Measurements from ENCODE around the gene SBK1.
"Not testable (repeated sequence)": the region's sequence is repeated elsewhere in the genome, so short reads cannot be mapped to it uniquely, and the experiment has no call there.

The SBK1 gene

DNA sequence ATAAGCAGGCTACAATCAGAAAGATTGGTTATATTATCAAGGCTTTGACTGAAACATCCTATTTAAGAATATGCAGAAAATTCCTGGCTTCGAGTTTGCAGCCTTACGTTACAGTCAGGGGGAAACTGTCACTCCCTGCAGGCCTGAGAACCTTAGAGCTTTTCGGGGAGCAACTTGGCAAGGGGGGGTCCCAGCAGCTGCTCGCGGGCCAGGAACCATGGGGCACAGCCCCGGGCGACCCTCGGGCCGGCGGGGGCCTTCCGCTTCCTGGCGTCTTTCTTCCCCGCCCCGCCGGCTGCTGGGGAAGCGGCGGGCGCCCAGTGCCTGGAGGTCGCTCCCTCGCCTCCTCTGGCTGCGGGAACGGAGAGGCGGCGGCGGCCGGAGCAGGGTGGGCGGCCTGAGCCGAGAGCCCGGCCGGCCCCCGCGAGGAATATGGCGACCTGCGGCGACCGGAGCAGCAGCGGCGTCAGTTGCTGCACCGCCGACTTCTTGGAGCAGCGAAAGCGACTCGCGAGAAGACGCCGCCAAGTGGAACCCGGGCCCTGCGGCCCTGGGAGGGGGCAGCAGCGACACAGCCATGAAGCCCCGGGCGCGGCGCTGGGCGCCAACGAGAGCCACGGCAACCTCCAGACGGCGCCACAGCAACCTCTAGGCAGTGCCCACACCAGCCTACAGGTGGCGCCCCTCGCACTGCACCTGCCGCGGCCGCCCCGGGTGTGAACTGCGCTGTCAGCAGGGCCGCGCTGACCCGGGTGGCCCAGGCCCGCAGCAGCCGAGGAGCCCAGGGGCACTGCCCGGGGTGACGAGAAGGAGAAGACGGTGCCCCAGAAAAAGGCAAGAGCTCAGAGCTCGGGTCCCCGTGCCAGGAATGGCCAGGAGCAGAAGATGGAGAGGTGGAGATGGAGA, 72.2 kb downstream of the SBK1 start:
- in situ Hi-C loops (cut with HindIII; ENCODE audit: low pct_ligation_motif_present, low sequenced_read_pairs); H3K27me3 ChIP-seq (replicated peaks); H3K36me3 ChIP-seq (replicated peaks); DNase-seq; H3K27ac ChIP-seq; H3K4me3 ChIP-seq (ENCODE audit: low read depth, low read length): not testable (repeated sequence)

DNA sequence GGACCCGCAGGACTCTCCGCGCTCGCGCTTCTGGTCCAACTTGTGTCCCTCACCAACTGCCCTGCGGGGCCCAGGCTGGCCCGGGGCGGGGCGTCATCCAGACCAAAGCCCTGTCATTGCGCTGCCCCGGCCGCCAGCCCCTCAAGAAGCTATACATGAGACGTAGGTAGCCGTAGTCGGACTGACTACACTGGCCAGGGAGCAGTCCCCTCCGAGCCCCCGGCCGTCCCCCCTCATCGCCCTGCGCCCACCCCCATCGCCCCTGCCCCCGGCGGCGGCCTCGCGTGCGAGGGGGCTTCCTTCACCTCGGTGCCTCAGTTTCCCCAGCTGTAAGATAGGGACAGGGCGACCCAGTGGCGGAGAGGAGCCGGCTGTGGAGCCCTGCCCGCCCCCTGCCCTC, 75.6 kb downstream of the SBK1 start:
- H3K4me3 ChIP-seq (ENCODE audit: low read depth, low read length); DNase-seq; H3K27me3 ChIP-seq (replicated peaks); H3K36me3 ChIP-seq (replicated peaks); H3K27ac ChIP-seq; in situ Hi-C loops (cut with HindIII; ENCODE audit: low pct_ligation_motif_present, low sequenced_read_pairs): not testable (repeated sequence)
